Lung (tissue), 12 donors: ENCODE measurements around the gene ACTRT2. TPM values are rescaled to one million over a fixed set of nuclear protein-coding genes. Genes with fewer than 3 reads are reported as not detected.

Experiments used
- ATAC-seq: fragments of 200-7000 bp; cut with Tn5 transposase; one replicate; pipeline ENCODE4 v1.9.1; 2020; ENCODE audit warnings: moderate number of reproducible peaks; ENCODE audit not compliant: insufficient read depth, low FRiP score
- DNase-seq, 3 donors: peaks; one replicate each; pipeline ENCODE4 v3.0.0-alpha.2; 2013 to 2017
- H3K27ac ChIP-seq, 2 donors: one replicate each; pipeline ENCODE4 v1.5.1; 2013; ENCODE audit warnings: mild to moderate bottlenecking in 2 of 2, moderate library complexity in 2 of 2, control low read depth in 1 of 2, inconsistent platforms in 1 of 2, low read depth in 1 of 2, low read length in 1 of 2
- H3K27me3 ChIP-seq, 3 donors: one replicate each; pipeline ENCODE4 v1.5.1; 2013; ENCODE audit warnings: low read length in 2 of 3; ENCODE audit not compliant: control insufficient read depth in 3 of 3, insufficient read depth in 3 of 3
- H3K36me3 ChIP-seq, 4 donors: one replicate each; pipeline ENCODE4 v1.5.1; 2013; ENCODE audit warnings: low read length in 4 of 4, mild to moderate bottlenecking in 1 of 4, moderate library complexity in 1 of 4; ENCODE audit not compliant: control insufficient read depth in 4 of 4, insufficient read depth in 4 of 4
- H3K4me1 ChIP-seq, 5 donors: one replicate each; pipeline ENCODE4 v1.5.1; 2013; ENCODE audit warnings: low read length in 5 of 5, mild to moderate bottlenecking in 2 of 5, moderate library complexity in 1 of 5; ENCODE audit not compliant: control insufficient read depth in 5 of 5, insufficient read depth in 5 of 5
- H3K4me3 ChIP-seq: one replicate; pipeline ENCODE4 v1.5.1; 2013; ENCODE audit warnings: mild to moderate bottlenecking, control low read depth, moderate library complexity
- H3K9ac ChIP-seq, 2 donors: one replicate each; pipeline ENCODE4 v1.5.1; 2013; ENCODE audit warnings: low read length in 2 of 2, control low read depth in 1 of 2; ENCODE audit not compliant: insufficient read depth in 1 of 2
- H3K9me3 ChIP-seq, 4 donors: one replicate each; pipeline ENCODE4 v1.5.1; 2013; ENCODE audit warnings: low read length in 3 of 4, mild to moderate bottlenecking in 1 of 4, moderate library complexity in 1 of 4; ENCODE audit not compliant: control insufficient read depth in 4 of 4, insufficient read depth in 3 of 4
- WGBS, 2 donors: extraction: QIAGEN DNeasy Blood & Tissue Kit; methylation state at CpG; one replicate each; pipeline ENCODE4 v1.1.7; 2013; 5-methylcytosine and 5-hydroxymethylcytosine counted together
- polyA plus RNA-seq, 2 donors: library from polyadenylated mRNA; stranded (reverse); fragments of 200-250 nt; gene quantifications; one replicate each; pipeline ENCODE4 v1.2.1, GENCODE V29; 2013
- total RNA-seq, 2 donors: library from RNA; depleted of rRNA in 1 of 2; stranded (reverse); fragments of >200 nt in 1 of 2; gene quantifications; one replicate each; pipeline ENCODE4 v1.2.1, GENCODE V29; 2014 to 2021
- TF ChIP-seq, protein P1 (sequence below): IDR thresholded peaks from 2 replicates; pipeline ENCODE4 v1.5.1; 2012; ENCODE audit warnings: mild to moderate bottlenecking; ENCODE audit errors: control extremely low read depth, extremely low read depth
- donor health status: control.
- donor health status: control.
- donor health status: Bipolar disorder and iron deficiency.
- donor health status: healthy.
- donor health status: DM: yes; HTN: yes; CAD: no.

ACTRT2 gene
- total and polyA plus RNA-seq, 4 donors = not detected

GRCh38 chr1:2984399-2985061, 36.7 kb upstream of the ACTRT2 start:
- no peak overlapping the region for H3K27ac ChIP-seq
- no peaks in the 10 kb centered on the region for H3K36me3 ChIP-seq
- ATAC-seq (no peak), DNase-seq (peak in 1 of 3 donors; percentile 8)
- H3K27me3 ChIP-seq = no peaks in the 10 kb centered on the region
- 85 to 91% methylated on average over 12 of the region's 12 CpGs for WGBS, 2 donors
- no peak overlapping the region for H3K9ac ChIP-seq
- TF ChIP-seq, protein P1, sequence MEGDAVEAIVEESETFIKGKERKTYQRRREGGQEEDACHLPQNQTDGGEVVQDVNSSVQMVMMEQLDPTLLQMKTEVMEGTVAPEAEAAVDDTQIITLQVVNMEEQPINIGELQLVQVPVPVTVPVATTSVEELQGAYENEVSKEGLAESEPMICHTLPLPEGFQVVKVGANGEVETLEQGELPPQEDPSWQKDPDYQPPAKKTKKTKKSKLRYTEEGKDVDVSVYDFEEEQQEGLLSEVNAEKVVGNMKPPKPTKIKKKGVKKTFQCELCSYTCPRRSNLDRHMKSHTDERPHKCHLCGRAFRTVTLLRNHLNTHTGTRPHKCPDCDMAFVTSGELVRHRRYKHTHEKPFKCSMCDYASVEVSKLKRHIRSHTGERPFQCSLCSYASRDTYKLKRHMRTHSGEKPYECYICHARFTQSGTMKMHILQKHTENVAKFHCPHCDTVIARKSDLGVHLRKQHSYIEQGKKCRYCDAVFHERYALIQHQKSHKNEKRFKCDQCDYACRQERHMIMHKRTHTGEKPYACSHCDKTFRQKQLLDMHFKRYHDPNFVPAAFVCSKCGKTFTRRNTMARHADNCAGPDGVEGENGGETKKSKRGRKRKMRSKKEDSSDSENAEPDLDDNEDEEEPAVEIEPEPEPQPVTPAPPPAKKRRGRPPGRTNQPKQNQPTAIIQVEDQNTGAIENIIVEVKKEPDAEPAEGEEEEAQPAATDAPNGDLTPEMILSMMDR = no peak
- peaks cover 0 to 29% (median 2%) of the 10 kb centered on the region in 5 donors for H3K4me1 ChIP-seq
- no peak overlapping the region for H3K4me3 ChIP-seq
- no peaks in the 10 kb centered on the region for H3K9me3 ChIP-seq

GRCh38 chr1:2985067-2985561, 36.2 kb upstream of the ACTRT2 start:
- no peaks in the 10 kb centered on the region for H3K27me3 ChIP-seq
- DNase-seq = peak; percentile 91 to 93 (median 92)
- H3K4me1 ChIP-seq = peaks cover 0 to 23% (median 2%) of the 10 kb centered on the region in 5 donors
- H3K4me3 ChIP-seq = no peak overlapping the region
- no peak overlapping the region for H3K27ac ChIP-seq
- TF ChIP-seq, protein P1 = no peak
- no peak for ATAC-seq
- no peaks in the 10 kb centered on the region for H3K36me3 ChIP-seq
- 46 to 63% methylated on average over 17 of the region's 17 CpGs for WGBS, 2 donors
- H3K9me3 ChIP-seq = no peaks in the 10 kb centered on the region
- H3K9ac ChIP-seq = no peak overlapping the region

GRCh38 chr1:2985694-2986548, 35.3 kb upstream of the ACTRT2 start:
- no peak for ATAC-seq
- Histone ChIP-seq H3K27me3 (no peaks in the 10 kb centered on the region), H3K36me3 (no peaks in the 10 kb centered on the region), H3K4me3 (no peak overlapping the region), H3K4me1 (peaks cover 0 to 18% (median 0%) of the 10 kb centered on the region in 5 donors), H3K9me3 (no peaks in the 10 kb centered on the region), H3K27ac (no peak overlapping the region), H3K9ac (no peak overlapping the region)
- TF ChIP-seq, protein P1 = no peak
- DNase-seq = peak in 1 of 3 donors; percentile 4
- WGBS, 2 donors = 89 to 96% methylated on average over 5 of the region's 5 CpGs
